Hepatocyte (in vitro differentiated cells): ENCODE results near the gene SGMS2.

Source experiments
- EZH2 ChIP-seq: fragments of 200-600 bp; sonication (generic); IDR thresholded peaks from 2 replicates; pipeline ENCODE4 v1.6.1; 2016; ENCODE audit warnings: antibody characterized with exemption, mild to moderate bottlenecking, borderline replicate concordance
- EZH2phosphoT487 ChIP-seq: fragments of 200-600 bp; sonication (generic); IDR thresholded peaks from one replicate; pipeline ENCODE4 v1.6.1; 2018; ENCODE audit warnings: antibody characterized with exemption, mild to moderate bottlenecking, low read depth, moderate library complexity; ENCODE audit not compliant: unreplicated experiment, severe bottlenecking
- TF ChIP-seq, protein P1 (sequence below): fragments of 200-600 bp; sonication (generic); IDR thresholded peaks from 2 replicates; pipeline ENCODE4 v1.5.1; 2016; ENCODE audit warnings: antibody characterized with exemption, mild to moderate bottlenecking; ENCODE audit not compliant: poor library complexity

- TF ChIP-seq, protein P1, sequence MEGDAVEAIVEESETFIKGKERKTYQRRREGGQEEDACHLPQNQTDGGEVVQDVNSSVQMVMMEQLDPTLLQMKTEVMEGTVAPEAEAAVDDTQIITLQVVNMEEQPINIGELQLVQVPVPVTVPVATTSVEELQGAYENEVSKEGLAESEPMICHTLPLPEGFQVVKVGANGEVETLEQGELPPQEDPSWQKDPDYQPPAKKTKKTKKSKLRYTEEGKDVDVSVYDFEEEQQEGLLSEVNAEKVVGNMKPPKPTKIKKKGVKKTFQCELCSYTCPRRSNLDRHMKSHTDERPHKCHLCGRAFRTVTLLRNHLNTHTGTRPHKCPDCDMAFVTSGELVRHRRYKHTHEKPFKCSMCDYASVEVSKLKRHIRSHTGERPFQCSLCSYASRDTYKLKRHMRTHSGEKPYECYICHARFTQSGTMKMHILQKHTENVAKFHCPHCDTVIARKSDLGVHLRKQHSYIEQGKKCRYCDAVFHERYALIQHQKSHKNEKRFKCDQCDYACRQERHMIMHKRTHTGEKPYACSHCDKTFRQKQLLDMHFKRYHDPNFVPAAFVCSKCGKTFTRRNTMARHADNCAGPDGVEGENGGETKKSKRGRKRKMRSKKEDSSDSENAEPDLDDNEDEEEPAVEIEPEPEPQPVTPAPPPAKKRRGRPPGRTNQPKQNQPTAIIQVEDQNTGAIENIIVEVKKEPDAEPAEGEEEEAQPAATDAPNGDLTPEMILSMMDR, result no peak
- TF ChIP-seq EZH2 (no peak), EZH2phosphoT487 (no peak)
These were observed 69.4 kb downstream of the SGMS2 start for GRCh38 chr4:107894138-107894603.
